Right ventricle myocardium inferior (tissue), 1 donor: ENCODE data around the gene ZBED5. TPM values are rescaled to one million over a fixed set of nuclear protein-coding genes. Genes with fewer than 3 reads are reported as not detected.

Experiments
- ATAC-seq: fragments of 200-7000 bp; cut with Tn5 transposase; one replicate; pipeline ENCODE4 v1.9.1; 2020; ENCODE audit warnings: mild to moderate bottlenecking, moderate library complexity
- DNase-seq: peaks from one replicate; pipeline ENCODE4 v3.0.0; 2021; ENCODE audit errors: missing footprints
- intact Hi-C: fragments of 100-400 bp; cut with DNase I; formaldehyde crosslinking; loops from one replicate; pipeline ENCODE4 v1.11.0; 2022
- total RNA-seq: library from RNA; stranded (reverse); fragmentation: NEBNext Ultra II Directional; extraction: Animal tissue kit (Norgen Biotek cat#: 25700); gene quantifications from one replicate; pipeline ENCODE4 v1.2.1, GENCODE V29; 2021
- donor health status: DM: no; HTN: yes; CAD: no; lungs with severe emphysema.

ZBED5 gene
- total RNA-seq, 1 donor from 2014 or later = 42.7 TPM

- intact Hi-C loops = loop anchor here (2.0 to 5.0 kb wide), 3 partner anchors 40 to 125 kb away; no protein-coding TSS in a partner anchor
- ATAC-seq (peak; percentile 29), DNase-seq (peak; percentile 84)
Measured at GRCh38 chr11:10807493-10808234, 50.2 kb downstream of the ZBED5 start.

- DNase-seq (no peak), ATAC-seq (no peak)
- intact Hi-C loops = loop anchor here (5.0 kb wide), 2 partner anchors 39 to 126 kb away; no protein-coding TSS in a partner anchor
Measured at GRCh38 chr11:10806206-10806605, 51.6 kb downstream of the ZBED5 start.

- intact Hi-C loops = loop anchor here (5.0 kb wide), 2 partner anchors 38 to 127 kb away; no protein-coding TSS in a partner anchor
Measured at GRCh38 chr11:10805741-10806140, 52.1 kb downstream of the ZBED5 start.

GRCh38 chr11:10803676-10804075, 54.2 kb downstream of the ZBED5 start:
- ATAC-seq = no peak
- intact Hi-C loops = no loop called here
- DNase-seq = no peak

More at GRCh38 chr11:10805741-10806140, 52.1 kb downstream of the ZBED5 start:
- no peak for ATAC-seq
- no peak for DNase-seq

Other genes with a start within 250 kb of the ZBED5 start
- gene IRAG1, start 164.3 kb downstream of the ZBED5 start, total RNA-seq = 5.9 TPM
- gene CTR9, start 106.8 kb downstream of the ZBED5 start, total RNA-seq = 20.6 TPM
- gene EIF4G2, start 49.1 kb downstream of the ZBED5 start, total RNA-seq = 752 TPM